HG02938 (cell line): Measurements from ENCODE around the gene SCD5.

ENCODE experiments used
- ATAC-seq: cut with Tn5 transposase; IDR thresholded peaks from one replicate; pipeline ENCODE4 v1.9.1; 2021; ENCODE audit warnings: mild to moderate bottlenecking, moderate library complexity; ENCODE audit not compliant: unreplicated experiment

The SCD5 gene

DNA sequence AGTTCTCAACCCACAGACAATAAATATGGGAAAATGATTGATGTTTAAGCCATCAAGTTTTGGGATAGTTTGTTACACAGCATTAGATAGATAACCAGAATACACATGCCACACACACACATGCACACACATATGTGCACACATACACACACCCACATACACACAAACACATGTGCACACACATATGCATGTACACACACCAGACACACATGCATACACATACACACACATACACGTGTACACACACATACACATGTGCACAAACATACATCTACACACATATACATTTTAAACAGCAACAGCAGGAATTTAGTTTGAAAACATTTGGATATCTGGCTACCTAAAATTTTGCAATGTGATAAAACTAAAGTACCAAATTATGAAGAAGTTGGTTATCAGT lies 194.1 kb downstream of the SCD5 start:
- ATAC-seq = no peak

DNA sequence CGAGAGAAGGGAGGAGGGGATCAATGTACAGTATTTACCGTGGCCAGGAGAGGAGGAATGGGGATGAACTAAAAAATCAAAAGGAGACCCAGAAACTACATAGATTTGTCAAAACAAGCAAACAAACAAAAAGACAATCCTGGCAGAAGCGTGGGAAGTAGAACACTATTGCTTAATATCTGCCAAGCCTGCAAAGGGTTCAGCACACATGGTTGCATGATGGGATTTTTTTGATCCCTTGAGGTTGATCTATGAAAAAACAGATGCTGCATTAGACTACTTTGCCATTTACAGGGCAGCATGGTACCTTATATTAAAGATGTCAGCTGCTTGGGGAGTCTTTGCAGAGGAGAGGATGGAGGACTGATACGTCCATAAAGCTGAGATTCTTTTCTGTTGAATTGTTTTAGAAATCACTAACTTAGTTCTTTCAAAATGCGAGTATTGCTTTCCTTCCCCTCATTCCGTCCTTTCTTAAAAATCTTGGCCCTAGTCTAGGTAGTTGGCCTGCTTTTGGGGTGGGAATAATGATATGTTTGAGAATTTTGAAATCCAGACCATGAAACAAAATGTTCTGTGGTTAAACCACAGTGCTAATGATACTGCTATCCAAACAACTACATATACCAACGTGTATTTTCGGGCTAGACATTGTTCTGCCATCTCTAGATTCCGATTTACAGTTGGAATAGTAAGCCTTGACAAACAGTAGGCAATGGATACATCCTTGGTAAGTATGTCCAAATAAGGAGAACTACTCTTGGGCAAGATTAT lies 197.2 kb downstream of the SCD5 start:
- ATAC-seq = no peak

- no peak for ATAC-seq
Observed at GRCh38 chr4:82599336-82599735, 199.3 kb downstream of the SCD5 start.

DNA sequence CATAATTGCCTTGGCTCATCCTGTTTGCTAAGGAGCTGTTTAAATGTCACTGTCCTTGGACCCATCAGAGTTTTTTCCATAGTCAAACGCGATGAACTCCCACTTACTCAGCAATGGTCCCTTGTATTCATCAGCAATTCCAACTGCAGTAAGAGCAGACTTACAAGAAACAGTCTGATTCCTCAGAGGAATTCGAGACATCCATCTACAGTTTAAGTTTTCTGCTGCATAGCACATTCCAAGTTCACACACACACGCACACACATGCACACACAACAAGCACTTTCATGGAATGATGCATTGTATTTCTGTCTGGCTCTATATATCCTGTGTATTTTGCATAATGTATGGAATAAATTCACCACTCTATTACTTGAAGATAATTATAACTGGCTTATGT lies 204.1 kb downstream of the SCD5 start:
- no peak for ATAC-seq

- no peak for ATAC-seq
Observed at GRCh38 chr4:82593411-82593810, 205.2 kb downstream of the SCD5 start.

GRCh38 chr4:82592639-82593038 lies 206.0 kb downstream of the SCD5 start:
- no peak for ATAC-seq

DNA sequence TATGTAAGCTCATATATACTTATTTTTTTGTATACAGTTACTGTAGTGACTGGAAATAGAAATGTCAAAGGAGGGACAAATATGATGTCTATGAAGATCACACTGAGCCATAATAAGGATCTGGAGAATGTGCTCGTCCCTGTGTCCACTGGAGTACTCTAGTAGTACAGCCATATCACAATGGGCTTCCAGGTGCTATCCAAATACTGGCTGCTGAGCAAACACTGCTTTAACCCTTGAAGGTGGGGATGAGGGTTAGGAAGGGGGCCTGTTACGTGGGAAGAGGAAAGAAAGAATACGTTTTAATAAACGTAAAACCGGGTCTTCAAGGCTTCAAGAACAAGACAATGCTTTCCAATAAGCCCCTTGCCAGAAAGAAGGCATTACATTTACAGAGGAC lies 207.0 kb downstream of the SCD5 start:
- no peak for ATAC-seq

- no peak for ATAC-seq
Observed at GRCh38 chr4:82589756-82590155, 208.8 kb downstream of the SCD5 start.

GRCh38 chr4:82588771-82589270 lies 209.8 kb downstream of the SCD5 start:
- ATAC-seq = no peak

- no peak for ATAC-seq
Observed at GRCh38 chr4:82587826-82588540, 210.6 kb downstream of the SCD5 start.

GRCh38 chr4:82585690-82586435 lies 212.7 kb downstream of the SCD5 start:
- ATAC-seq = no peak

DNA sequence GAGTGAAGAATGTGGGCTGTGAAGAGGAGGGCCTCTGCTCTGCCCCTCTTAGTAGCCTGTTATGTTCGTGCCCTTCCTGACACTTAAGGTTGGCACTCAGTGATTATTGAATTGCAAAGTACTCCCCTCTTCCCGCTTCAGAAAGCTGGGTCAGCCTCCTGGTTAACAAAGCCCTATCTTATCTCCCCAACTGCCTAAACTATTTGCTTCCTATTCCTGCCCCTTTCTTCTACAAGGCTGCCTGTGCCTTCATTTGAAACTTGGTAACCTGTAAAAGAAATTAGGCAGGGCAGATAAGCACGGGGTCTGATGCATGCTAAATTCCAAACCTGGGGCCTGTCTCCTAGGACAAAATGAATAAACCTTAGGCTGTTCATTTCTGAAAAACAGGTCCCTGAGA lies 213.7 kb downstream of the SCD5 start:
- no peak for ATAC-seq

DNA sequence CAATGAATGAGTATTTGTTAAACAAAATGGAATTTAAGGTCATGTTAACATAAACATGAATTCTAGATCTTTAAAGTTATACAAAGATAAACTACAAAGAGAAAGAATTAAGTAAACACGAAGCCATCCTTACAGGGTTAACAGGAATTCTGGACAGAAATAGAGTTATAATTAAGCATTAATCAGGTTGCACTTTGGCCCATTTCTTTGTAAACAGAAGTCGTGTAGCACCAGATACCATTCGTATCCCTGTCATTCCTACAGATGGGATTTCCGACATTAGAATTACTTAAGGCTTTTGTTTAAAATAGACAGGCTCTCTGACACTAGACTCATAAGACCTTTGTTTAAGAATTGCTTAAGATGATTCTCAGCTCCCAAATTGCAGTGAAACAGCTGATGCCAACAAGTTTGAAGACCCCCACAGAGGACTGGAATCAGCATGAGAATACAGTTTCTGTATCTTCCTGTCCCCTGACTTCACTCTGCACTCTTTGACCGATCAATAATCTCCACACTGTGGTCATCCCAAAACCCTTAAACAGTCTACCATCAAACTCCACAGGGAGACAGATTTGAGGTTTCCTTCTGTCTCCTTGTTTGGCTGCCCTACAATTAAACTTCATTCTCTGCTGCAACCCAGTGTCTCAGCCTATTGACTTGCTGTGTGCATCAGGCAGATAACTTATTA lies 214.6 kb downstream of the SCD5 start:
- no peak for ATAC-seq

DNA sequence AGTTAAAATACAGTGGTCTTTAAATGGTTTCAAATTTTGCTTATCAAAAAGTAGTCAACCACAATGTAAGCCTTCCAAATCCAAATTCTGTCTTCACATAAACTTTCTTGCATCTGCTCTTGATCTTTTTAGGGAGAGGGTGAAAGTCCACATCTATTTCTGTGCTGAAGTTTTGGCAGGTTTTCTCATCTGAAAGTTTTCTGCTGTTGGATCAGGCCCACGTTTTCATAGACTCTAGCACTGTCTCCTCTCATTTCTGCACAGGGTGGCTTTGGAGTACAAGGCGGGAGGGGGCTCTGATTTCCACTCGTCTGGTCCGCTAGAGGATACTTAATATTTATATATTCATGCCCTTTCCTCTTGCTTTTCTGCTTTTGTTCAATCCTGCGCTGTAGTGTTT lies 218.7 kb downstream of the SCD5 start:
- no peak for ATAC-seq
